Uterus (tissue), 4 donors: ENCODE data around the gene CD300H. TPM values are rescaled to one million over a fixed set of nuclear protein-coding genes. Genes with fewer than 3 reads are reported as not detected.

ENCODE experiments used
- DNase-seq, 2 donors: peaks; one replicate each; pipeline ENCODE4 v3.0.0-alpha.2; 2019 to 2020
- H3K27ac ChIP-seq, 2 donors: fragments of 200-600 bp; sonication (generic); 1 replicate in 1 of 2; 2 replicates in 1 of 2; pipeline ENCODE4 v1.5.1; 2016 to 2018
- H3K27me3 ChIP-seq, 2 donors: fragments of 200-600 bp; sonication (generic); one replicate each; pipeline ENCODE4 v1.5.1; 2018 to 2019; ENCODE audit warnings: control low read depth in 1 of 2
- H3K36me3 ChIP-seq, 2 donors: fragments of 200-600 bp; sonication (generic); one replicate each; pipeline ENCODE4 v1.5.1; 2019; ENCODE audit warnings: control low read depth in 1 of 2
- H3K4me1 ChIP-seq, 2 donors: fragments of 200-600 bp; sonication (generic); one replicate each; pipeline ENCODE4 v1.5.1; 2018 to 2019; ENCODE audit warnings: control low read depth in 1 of 2
- H3K4me3 ChIP-seq, 2 donors: fragments of 200-600 bp; sonication (generic); 1 replicate in 1 of 2; 2 replicates in 1 of 2; pipeline ENCODE4 v1.5.1; 2018 to 2019; ENCODE audit warnings: mild to moderate bottlenecking in 1 of 2
- H3K9me3 ChIP-seq, 2 donors: fragments of 200-600 bp; sonication (generic); one replicate each; pipeline ENCODE4 v1.5.1; 2019; ENCODE audit warnings: control low read depth in 1 of 2
- POLR2A ChIP-seq, 2 donors: fragments of 450-650 bp; IDR thresholded peaks; one replicate each; pipeline ENCODE4 v1.6.1; 2016; ENCODE audit warnings: antibody characterized with exemption in 2 of 2, mild to moderate bottlenecking in 1 of 2, moderate library complexity in 1 of 2
- intact Hi-C: fragments of 100-400 bp; cut with DNase I; formaldehyde crosslinking; loops from one replicate; pipeline ENCODE4 v1.15.1; 2023; ENCODE audit warnings: low total_unique reads
- total RNA-seq, 4 donors: library from RNA; depleted of rRNA in 3 of 4; stranded (reverse); fragments of >200 nt in 3 of 4; gene quantifications; one replicate each; pipeline versions ENCODE4 v1.1.0 to v1.2.4, GENCODE V29; 2014 to 2023
- TF ChIP-seq, protein P1 (sequence below), 4 experiments: fragments of 200-600 bp in 2 of 4; fragments of 450-650 bp in 2 of 4; sonication (generic) in 2 of 4; IDR thresholded peaks; one replicate each; pipeline ENCODE4 v1.5.1; 2016 to 2019; ENCODE audit warnings: antibody characterized with exemption in 4 of 4, mild to moderate bottlenecking in 2 of 4, moderate library complexity in 1 of 4
- donor health status: DM: yes; HTN: yes; CAD: no.

The CD300H gene
- total RNA-seq, 4 donors from 2014 or later, result not detected

DNA sequence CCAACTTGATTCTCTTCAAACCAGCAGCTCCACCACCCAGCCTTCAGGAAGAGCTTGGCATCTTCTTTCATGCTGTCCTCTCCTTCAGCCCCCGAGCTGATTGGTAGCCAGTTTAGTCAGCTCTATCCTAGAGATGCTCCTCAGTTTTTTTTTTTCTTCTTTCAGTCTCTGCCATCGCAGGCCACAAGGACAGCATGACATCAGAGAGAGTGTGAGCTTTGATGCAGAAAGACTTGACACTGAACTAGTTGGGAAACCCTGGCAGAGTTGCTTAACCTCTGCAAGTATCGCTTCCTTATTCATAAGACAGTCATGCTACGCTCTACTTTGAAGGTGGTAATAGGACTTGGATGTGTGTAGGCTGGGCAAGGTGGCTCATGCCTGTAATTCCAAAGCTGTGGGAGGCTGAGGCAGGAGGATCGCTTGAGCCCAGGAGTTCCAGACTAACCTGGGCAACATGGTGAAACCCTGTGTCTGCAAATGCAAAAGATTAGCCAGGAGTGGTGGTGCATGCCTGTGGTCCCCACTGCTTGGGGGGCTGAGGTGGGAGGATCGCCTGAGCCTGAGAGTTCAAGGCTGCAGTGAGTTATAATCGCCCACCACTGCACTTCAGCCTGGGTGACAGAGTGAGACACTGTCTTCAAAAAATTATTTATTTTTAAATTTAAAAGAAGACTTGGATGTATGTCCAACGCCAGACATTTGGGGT is 38.7 kb downstream of the CD300H start:
- Histone ChIP-seq H3K27me3 (no peaks in the 10 kb centered on the region), H3K27ac (no peak overlapping the region), H3K36me3 (no peaks in the 10 kb centered on the region), H3K4me3 (no peak overlapping the region), H3K4me1 (no peaks in the 10 kb centered on the region), H3K9me3 (no peaks in the 10 kb centered on the region)
- DNase-seq, result no peak
- intact Hi-C loops, result no loop called here
- TF ChIP-seq POLR2A (IDR thresholded peaks at IDR 0.05), result no peak

DNA sequence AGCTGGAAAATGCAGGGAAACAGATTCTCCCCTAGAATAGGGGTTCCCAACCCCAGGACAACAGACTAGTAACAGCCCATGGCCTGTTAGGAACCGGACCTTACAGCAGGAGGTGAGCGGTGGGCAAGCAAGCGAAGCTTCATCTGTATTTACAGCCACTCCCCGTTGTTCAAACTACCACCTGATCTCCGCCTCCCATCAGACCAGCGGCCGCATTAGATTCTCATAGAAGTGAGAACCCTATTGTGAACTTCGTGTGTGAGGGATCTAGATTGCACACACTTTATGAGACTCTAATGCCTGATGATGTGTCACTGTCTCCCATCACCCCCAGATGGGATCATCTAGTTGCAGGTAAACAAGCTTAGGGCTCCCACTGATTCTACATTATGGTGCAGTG is 39.6 kb downstream of the CD300H start:
- no peak overlapping the region for H3K27ac ChIP-seq
- no peak overlapping the region for H3K4me3 ChIP-seq
- TF ChIP-seq, protein P1, sequence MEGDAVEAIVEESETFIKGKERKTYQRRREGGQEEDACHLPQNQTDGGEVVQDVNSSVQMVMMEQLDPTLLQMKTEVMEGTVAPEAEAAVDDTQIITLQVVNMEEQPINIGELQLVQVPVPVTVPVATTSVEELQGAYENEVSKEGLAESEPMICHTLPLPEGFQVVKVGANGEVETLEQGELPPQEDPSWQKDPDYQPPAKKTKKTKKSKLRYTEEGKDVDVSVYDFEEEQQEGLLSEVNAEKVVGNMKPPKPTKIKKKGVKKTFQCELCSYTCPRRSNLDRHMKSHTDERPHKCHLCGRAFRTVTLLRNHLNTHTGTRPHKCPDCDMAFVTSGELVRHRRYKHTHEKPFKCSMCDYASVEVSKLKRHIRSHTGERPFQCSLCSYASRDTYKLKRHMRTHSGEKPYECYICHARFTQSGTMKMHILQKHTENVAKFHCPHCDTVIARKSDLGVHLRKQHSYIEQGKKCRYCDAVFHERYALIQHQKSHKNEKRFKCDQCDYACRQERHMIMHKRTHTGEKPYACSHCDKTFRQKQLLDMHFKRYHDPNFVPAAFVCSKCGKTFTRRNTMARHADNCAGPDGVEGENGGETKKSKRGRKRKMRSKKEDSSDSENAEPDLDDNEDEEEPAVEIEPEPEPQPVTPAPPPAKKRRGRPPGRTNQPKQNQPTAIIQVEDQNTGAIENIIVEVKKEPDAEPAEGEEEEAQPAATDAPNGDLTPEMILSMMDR (IDR thresholded peaks at IDR 0.05), result no peak
- no peaks in the 10 kb centered on the region for H3K27me3 ChIP-seq
- H3K36me3 ChIP-seq, result no peaks in the 10 kb centered on the region
- no peaks in the 10 kb centered on the region for H3K9me3 ChIP-seq
- intact Hi-C loops, result no loop called here
- DNase-seq, result no peak
- H3K4me1 ChIP-seq, result no peaks in the 10 kb centered on the region

DNA sequence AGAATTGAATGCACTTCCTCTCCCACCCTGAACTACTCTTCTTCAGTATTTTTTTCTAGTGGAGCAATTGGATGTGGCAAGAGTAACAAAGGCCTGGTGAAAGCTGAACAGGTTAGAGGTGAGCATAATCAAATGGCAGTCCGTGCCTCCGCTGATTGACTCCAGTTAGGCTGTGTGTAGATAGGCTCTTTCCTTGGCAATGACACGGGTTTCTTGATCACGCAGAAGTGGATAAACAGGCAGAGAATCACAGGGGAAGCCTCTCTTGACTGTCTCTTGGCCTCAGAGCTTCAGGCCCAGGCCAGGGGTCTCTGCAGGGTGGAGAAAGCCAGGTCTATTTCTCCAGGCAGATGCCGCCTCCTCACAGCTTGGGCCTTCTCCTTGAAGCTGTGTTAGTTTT is 40.2 kb downstream of the CD300H start:
- DNase-seq, result no peak
- intact Hi-C loops, result no loop called here
- Histone ChIP-seq H3K27ac (no peak overlapping the region), H3K27me3 (no peaks in the 10 kb centered on the region), H3K36me3 (no peaks in the 10 kb centered on the region), H3K4me3 (no peak overlapping the region), H3K9me3 (no peaks in the 10 kb centered on the region), H3K4me1 (no peaks in the 10 kb centered on the region)
- TF ChIP-seq POLR2A (IDR thresholded peaks at IDR 0.05), result no peak
- TF ChIP-seq, protein P1 (IDR thresholded peaks at IDR 0.05), result no peak

DNA sequence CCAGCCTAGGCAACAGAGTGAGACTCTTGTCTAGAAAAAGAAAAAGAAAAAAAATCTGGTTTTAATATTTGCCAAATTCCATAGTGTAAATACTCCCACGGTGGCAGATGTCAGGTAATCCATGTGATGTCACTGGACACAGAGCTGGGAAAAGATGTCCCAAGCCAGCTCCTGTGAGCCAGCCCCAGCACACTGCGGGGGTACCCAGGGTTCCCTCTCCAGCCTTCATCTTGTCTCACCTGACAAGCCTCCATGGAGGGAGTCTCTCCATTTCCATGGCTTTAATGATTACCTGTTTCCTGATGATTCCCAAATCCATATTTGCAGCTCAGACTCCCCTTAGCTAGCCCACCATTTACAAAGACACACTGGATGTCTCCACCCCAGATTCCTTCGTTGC is 40.6 kb downstream of the CD300H start:
- Histone ChIP-seq H3K4me1 (no peaks in the 10 kb centered on the region), H3K36me3 (no peaks in the 10 kb centered on the region), H3K9me3 (no peaks in the 10 kb centered on the region), H3K27ac (no peak overlapping the region), H3K27me3 (no peaks in the 10 kb centered on the region), H3K4me3 (no peak overlapping the region)
- intact Hi-C loops, result no loop called here
- no peak for DNase-seq
- TF ChIP-seq, protein P1 (IDR thresholded peaks at IDR 0.05), result no peak
- TF ChIP-seq POLR2A (IDR thresholded peaks at IDR 0.05), result no peak

DNA sequence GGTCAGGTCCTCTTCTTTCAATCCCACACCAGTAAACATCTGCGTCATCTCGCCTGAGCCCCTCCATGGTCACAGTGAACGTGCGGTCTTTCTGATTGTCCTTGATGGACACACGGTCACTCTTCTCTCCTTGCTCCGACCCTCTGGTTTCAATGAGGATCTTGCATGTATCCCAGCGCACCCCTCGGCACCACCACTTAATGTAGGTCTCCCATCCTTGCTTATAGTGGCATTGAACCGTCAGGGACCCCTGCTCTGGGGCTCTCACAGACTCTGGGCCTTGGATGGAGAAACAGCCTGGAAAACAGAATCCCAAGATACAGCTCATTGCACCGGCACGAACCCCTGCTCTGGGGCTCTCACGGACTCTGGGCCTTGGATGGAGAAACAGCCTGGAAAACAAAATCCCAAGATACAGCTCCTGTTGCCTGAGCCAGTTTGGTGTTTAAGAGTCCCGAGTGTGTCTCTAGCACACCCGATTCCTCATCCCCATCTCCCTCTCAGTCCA is 41.5 kb downstream of the CD300H start:
- no peak for TF ChIP-seq POLR2A (IDR thresholded peaks at IDR 0.05)
- TF ChIP-seq, protein P1 (IDR thresholded peaks at IDR 0.05), result no peak
- intact Hi-C loops, result no loop called here
- no peak overlapping the region for H3K27ac ChIP-seq
- H3K36me3 ChIP-seq, result no peaks in the 10 kb centered on the region
- no peak overlapping the region for H3K4me3 ChIP-seq
- H3K9me3 ChIP-seq, result no peaks in the 10 kb centered on the region
- H3K4me1 ChIP-seq, result no peaks in the 10 kb centered on the region
- H3K27me3 ChIP-seq, result no peaks in the 10 kb centered on the region
- no peak for DNase-seq

DNA sequence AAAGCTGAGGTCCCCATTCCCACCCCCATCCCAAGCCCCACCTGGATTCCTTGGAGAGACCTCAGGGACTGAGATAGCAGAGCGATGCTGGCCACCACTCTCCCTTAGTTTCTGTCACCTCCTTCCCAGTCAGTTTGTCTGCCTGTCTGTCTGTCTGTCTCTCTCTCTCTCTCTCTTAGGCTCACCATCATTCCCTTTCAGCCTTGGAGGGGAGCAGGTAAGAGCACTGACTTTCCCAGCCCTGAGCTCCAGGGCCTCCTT is 41.9 kb downstream of the CD300H start:
- no peak for DNase-seq
- H3K36me3 ChIP-seq, result no peaks in the 10 kb centered on the region
- intact Hi-C loops, result no loop called here
- no peaks in the 10 kb centered on the region for H3K9me3 ChIP-seq
- no peak overlapping the region for H3K27ac ChIP-seq
- TF ChIP-seq, protein P1 (IDR thresholded peaks at IDR 0.05), result no peak
- no peak for TF ChIP-seq POLR2A (IDR thresholded peaks at IDR 0.05)
- H3K27me3 ChIP-seq, result no peaks in the 10 kb centered on the region
- no peak overlapping the region for H3K4me3 ChIP-seq
- no peaks in the 10 kb centered on the region for H3K4me1 ChIP-seq
